Uterus (tissue), 4 donors: ENCODE measurements around the gene FOXI1. TPM values are rescaled to one million over a fixed set of nuclear protein-coding genes. Genes with fewer than 3 reads are reported as not detected.
"Not testable (repeated sequence)": the region's sequence is repeated elsewhere in the genome, so short reads cannot be mapped to it uniquely, and the experiment has no call there.

ENCODE experiments used
- DNase-seq, 2 donors: peaks; one replicate each; pipeline ENCODE4 v3.0.0-alpha.2; 2019 to 2020
- H3K27ac ChIP-seq, 2 donors: fragments of 200-600 bp; sonication (generic); 1 replicate in 1 of 2; 2 replicates in 1 of 2; pipeline ENCODE4 v1.5.1; 2016 to 2018
- H3K27me3 ChIP-seq, 2 donors: fragments of 200-600 bp; sonication (generic); one replicate each; pipeline ENCODE4 v1.5.1; 2018 to 2019; ENCODE audit warnings: control low read depth in 1 of 2
- H3K36me3 ChIP-seq, 2 donors: fragments of 200-600 bp; sonication (generic); one replicate each; pipeline ENCODE4 v1.5.1; 2019; ENCODE audit warnings: control low read depth in 1 of 2
- H3K4me1 ChIP-seq, 2 donors: fragments of 200-600 bp; sonication (generic); one replicate each; pipeline ENCODE4 v1.5.1; 2018 to 2019; ENCODE audit warnings: control low read depth in 1 of 2
- H3K4me3 ChIP-seq, 2 donors: fragments of 200-600 bp; sonication (generic); 1 replicate in 1 of 2; 2 replicates in 1 of 2; pipeline ENCODE4 v1.5.1; 2018 to 2019; ENCODE audit warnings: mild to moderate bottlenecking in 1 of 2
- H3K9me3 ChIP-seq, 2 donors: fragments of 200-600 bp; sonication (generic); one replicate each; pipeline ENCODE4 v1.5.1; 2019; ENCODE audit warnings: control low read depth in 1 of 2
- POLR2A ChIP-seq, 2 donors: fragments of 450-650 bp; IDR thresholded peaks; one replicate each; pipeline ENCODE4 v1.6.1; 2016; ENCODE audit warnings: antibody characterized with exemption in 2 of 2, mild to moderate bottlenecking in 1 of 2, moderate library complexity in 1 of 2
- intact Hi-C: fragments of 100-400 bp; cut with DNase I; formaldehyde crosslinking; loops from one replicate; pipeline ENCODE4 v1.15.1; 2023; ENCODE audit warnings: low total_unique reads
- total RNA-seq, 4 donors: library from RNA; depleted of rRNA in 3 of 4; stranded (reverse); fragments of >200 nt in 3 of 4; gene quantifications; one replicate each; pipeline versions ENCODE4 v1.1.0 to v1.2.4, GENCODE V29; 2014 to 2023
- TF ChIP-seq, protein P1 (sequence below), 4 experiments: fragments of 200-600 bp in 2 of 4; fragments of 450-650 bp in 2 of 4; sonication (generic) in 2 of 4; IDR thresholded peaks; one replicate each; pipeline ENCODE4 v1.5.1; 2016 to 2019; ENCODE audit warnings: antibody characterized with exemption in 4 of 4, mild to moderate bottlenecking in 2 of 4, moderate library complexity in 1 of 4
- donor health status: DM: yes; HTN: yes; CAD: no.

The FOXI1 gene
- total RNA-seq, 4 donors from 2014 or later = not detected

DNA sequence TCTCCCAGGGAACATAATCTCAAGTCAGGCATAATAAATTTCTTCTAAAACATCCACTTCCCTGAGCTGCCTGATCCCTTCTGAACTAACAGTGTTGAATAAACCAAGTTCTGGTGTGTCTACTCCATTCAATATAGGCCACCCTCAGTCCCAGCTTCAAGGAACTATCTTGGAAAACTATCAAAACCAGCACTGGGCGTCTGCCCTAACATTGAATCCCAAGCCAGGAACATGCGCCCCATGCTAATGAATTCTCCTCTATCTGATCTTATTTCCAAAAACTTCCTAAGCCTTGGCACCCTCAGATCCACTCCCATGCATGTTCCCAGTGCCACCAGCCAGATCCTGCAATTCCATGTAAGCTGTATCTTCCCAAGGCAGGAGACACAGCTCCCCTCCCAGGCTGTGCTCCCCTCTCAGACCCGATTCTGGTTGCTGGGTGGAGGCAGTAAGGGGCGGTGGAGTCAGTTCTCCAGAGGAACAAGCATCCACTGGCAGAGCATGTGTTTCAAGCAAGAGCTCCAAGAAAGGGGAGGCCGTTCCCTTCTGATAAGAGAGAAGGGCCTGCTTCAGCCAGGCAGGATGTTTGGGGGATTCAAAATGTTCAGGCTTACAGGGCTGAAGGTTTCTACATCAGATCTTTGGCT lies 13.1 kb upstream of the FOXI1 start:
- H3K36me3 ChIP-seq = no peaks in the 10 kb centered on the region
- no peaks in the 10 kb centered on the region for H3K9me3 ChIP-seq
- no peaks in the 10 kb centered on the region for H3K4me1 ChIP-seq
- no peaks in the 10 kb centered on the region for H3K27me3 ChIP-seq
- TF ChIP-seq, protein P1, sequence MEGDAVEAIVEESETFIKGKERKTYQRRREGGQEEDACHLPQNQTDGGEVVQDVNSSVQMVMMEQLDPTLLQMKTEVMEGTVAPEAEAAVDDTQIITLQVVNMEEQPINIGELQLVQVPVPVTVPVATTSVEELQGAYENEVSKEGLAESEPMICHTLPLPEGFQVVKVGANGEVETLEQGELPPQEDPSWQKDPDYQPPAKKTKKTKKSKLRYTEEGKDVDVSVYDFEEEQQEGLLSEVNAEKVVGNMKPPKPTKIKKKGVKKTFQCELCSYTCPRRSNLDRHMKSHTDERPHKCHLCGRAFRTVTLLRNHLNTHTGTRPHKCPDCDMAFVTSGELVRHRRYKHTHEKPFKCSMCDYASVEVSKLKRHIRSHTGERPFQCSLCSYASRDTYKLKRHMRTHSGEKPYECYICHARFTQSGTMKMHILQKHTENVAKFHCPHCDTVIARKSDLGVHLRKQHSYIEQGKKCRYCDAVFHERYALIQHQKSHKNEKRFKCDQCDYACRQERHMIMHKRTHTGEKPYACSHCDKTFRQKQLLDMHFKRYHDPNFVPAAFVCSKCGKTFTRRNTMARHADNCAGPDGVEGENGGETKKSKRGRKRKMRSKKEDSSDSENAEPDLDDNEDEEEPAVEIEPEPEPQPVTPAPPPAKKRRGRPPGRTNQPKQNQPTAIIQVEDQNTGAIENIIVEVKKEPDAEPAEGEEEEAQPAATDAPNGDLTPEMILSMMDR (IDR thresholded peaks at IDR 0.05) = no peak
- TF ChIP-seq POLR2A (IDR thresholded peaks at IDR 0.05) = no peak
- intact Hi-C loops = no loop called here
- no peak for DNase-seq
- no peak overlapping the region for H3K27ac ChIP-seq
- H3K4me3 ChIP-seq = no peak overlapping the region

DNA sequence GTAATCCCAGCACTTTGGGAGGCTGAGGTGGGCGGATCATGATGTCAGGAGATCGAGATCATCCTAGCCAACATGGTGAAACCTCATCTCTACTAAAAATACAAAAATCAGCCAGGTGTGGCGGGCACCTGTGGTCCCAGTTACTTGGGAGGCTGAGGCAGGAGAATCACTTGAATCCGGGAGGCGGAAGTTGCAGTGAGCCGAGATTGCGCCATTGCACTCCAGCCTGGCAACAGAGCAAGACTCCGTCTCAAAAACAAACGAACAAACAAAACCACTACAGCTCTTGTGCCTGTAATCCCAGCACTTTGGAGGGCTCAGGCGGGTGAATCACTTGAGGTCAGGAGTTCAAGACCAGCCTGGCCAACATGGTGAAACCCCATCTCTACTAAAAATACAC lies 11.4 kb upstream of the FOXI1 start:
- DNase-seq, intact Hi-C loops, H3K27me3 ChIP-seq, H3K36me3 ChIP-seq, H3K4me3 ChIP-seq, H3K9me3 ChIP-seq, H3K27ac ChIP-seq, H3K4me1 ChIP-seq: not testable (repeated sequence)

DNA sequence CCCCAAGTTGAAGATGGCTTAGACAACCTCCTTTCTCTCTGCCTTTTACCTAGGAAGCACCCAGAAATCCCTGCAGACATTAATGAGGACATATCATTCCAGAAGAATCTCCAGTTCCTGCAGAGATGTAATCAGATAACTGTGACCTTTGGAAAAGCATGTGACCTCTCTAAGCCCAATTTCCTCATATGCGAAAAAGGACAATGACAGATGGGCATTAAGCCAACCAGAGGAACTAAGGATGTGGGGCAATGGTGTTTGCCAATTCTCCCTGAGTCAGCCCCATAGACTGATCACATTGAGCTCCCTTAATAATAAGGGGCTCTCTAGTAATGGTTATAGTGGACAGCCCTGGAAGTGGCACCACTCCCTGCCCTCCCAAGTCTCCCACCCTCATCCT lies 10.1 kb upstream of the FOXI1 start:
- H3K36me3 ChIP-seq = no peaks in the 10 kb centered on the region
- no peak for DNase-seq
- intact Hi-C loops = no loop called here

DNA sequence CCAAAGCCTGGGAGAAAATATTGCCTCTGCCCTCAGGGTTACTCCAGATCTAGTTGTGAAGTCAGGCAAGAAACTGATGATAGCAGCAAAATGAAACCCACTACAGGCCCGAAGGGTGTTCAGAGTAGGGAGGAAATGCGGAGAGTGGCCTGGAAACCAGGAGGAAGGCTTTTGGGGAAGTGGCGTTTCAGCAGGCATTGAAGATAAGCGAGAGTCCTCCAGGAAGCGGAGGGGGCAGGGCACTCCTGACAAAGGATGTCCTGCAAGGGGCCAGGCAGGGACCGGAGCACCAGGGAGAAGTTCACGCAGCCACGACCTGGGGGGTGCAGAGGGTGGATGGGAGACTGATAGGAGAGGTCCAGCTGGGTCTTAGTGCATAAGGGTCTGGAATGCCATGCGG lies 7.8 kb upstream of the FOXI1 start:
- Histone ChIP-seq H3K27me3 (no peaks in the 10 kb centered on the region), H3K36me3 (no peaks in the 10 kb centered on the region), H3K4me3 (no peak overlapping the region), H3K27ac (no peak overlapping the region), H3K4me1 (no peaks in the 10 kb centered on the region), H3K9me3 (no peaks in the 10 kb centered on the region)
- DNase-seq = no peak
- intact Hi-C loops = no loop called here
- no peak for TF ChIP-seq POLR2A (IDR thresholded peaks at IDR 0.05)
- TF ChIP-seq, protein P1 (IDR thresholded peaks at IDR 0.05) = no peak

More for the DNA sequence above, 10.1 kb upstream of the FOXI1 start:
- H3K9me3 ChIP-seq = no peaks in the 10 kb centered on the region
- no peak for TF ChIP-seq POLR2A (IDR thresholded peaks at IDR 0.05)
- TF ChIP-seq, protein P1 (IDR thresholded peaks at IDR 0.05) = no peak
- H3K27me3 ChIP-seq = no peaks in the 10 kb centered on the region
- no peak overlapping the region for H3K4me3 ChIP-seq
- no peak overlapping the region for H3K27ac ChIP-seq
- no peaks in the 10 kb centered on the region for H3K4me1 ChIP-seq

DNA sequence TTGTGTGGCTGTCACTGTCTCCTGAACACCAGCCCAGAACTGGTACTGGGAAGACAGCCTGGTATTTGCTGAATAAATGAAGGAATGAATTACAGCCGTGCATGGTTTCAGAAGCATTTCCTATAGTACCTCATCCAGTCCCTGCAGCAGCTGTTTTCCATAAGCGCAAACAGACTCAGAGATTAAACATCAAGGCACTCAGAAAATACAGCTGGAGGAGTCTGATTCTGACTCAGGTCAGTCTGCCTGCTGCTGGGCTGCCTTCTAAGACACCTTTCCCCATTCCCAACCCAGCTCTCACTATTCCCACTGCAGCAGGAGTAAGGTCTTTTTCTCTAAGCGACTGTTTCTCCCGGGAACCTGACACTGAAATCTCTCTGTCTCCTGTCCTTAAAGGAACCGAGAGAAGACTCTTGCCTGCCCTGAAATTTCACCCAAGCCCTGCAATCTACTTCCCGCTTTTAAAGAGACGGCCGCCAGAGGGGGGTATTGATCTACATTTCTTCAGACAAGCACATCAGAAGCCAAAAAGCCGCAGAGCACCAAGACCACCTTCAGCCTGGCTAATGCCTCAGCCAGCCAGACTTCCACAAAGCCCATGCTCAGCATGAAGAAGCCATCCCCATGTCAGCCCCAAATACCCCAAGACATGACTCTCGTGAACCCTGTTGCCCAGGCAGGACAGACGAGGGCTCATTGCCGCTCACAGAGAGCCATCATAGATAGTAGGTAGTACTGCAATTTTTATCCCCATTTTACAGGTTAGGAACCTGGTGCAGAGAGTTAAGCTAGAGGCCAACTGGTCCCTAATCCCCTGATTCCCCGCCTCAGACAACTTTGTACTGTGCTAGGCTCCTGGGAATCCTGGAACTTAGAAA lies 5.4 kb upstream of the FOXI1 start:
- intact Hi-C loops = no loop called here
- TF ChIP-seq POLR2A (IDR thresholded peaks at IDR 0.05) = no peak
- TF ChIP-seq, protein P1 (IDR thresholded peaks at IDR 0.05) = peak; percentile 29 to 58 (median 42)
- peak; percentile 52 to 58 for DNase-seq
- Histone ChIP-seq H3K36me3 (no peaks in the 10 kb centered on the region), H3K4me3 (no peak overlapping the region), H3K27me3 (no peaks in the 10 kb centered on the region), H3K27ac (no peak overlapping the region), H3K4me1 (no peaks in the 10 kb centered on the region), H3K9me3 (no peaks in the 10 kb centered on the region)
